Immature natural killer cell (primary cell): ENCODE data around the gene FAM135A. TPM values are rescaled to one million over a fixed set of nuclear protein-coding genes. Genes with fewer than 3 reads are reported as not detected.
"Not testable (repeated sequence)": the region's sequence is repeated elsewhere in the genome, so short reads cannot be mapped to it uniquely, and the experiment has no call there.

Experiments
- DNase-seq, 3 donors: peaks; one replicate each; pipeline ENCODE4 v3.0.0; 2022; ENCODE audit warnings: mixed read lengths in 1 of 3
- H3K27ac Mint-ChIP-seq, 6 donors: one replicate each; pipeline ENCODE4 v1.8.0; 2020; ENCODE audit warnings: mixed read lengths in 6 of 6, mild to moderate bottlenecking in 5 of 6, inconsistent platforms in 4 of 6, moderate library complexity in 3 of 6
- H3K27me3 Mint-ChIP-seq, 3 donors: one replicate each; pipeline ENCODE4 v1.8.0; 2020 to 2021; ENCODE audit warnings: low read depth in 3 of 3, mild to moderate bottlenecking in 3 of 3, mixed read lengths in 3 of 3, moderate library complexity in 3 of 3, inconsistent platforms in 1 of 3
- H3K36me3 Mint-ChIP-seq, 3 donors: one replicate each; pipeline ENCODE4 v1.8.0; 2020; ENCODE audit warnings: mixed read lengths in 3 of 3, inconsistent platforms in 2 of 3, mild to moderate bottlenecking in 2 of 3
- H3K4me1 Mint-ChIP-seq, 2 donors: one replicate each; pipeline ENCODE4 v1.8.0; 2020; ENCODE audit warnings: inconsistent platforms in 2 of 2, mild to moderate bottlenecking in 2 of 2, mixed read lengths in 2 of 2, moderate library complexity in 1 of 2
- H3K4me3 Mint-ChIP-seq, 5 donors: one replicate each; pipeline ENCODE4 v1.8.0; 2020; ENCODE audit warnings: mild to moderate bottlenecking in 5 of 5, mixed read lengths in 5 of 5, inconsistent platforms in 3 of 5, moderate library complexity in 3 of 5
- H3K9me3 Mint-ChIP-seq, 6 donors: one replicate each; pipeline ENCODE4 v1.8.0; 2020; ENCODE audit warnings: mild to moderate bottlenecking in 6 of 6, mixed read lengths in 6 of 6, inconsistent platforms in 4 of 6, moderate library complexity in 3 of 6
- polyA plus RNA-seq, 3 donors: library from polyadenylated mRNA; unstranded; fragments of 300-500 nt; fragmentation: Illumina TruSeq; gene quantifications; one replicate each; pipeline ENCODE4 v1.2.3, GENCODE V29; 2021

Gene FAM135A
- polyA plus RNA-seq, 3 donors from 2014 or later, result 2.1 to 2.5 TPM; not detected in 1

DNA sequence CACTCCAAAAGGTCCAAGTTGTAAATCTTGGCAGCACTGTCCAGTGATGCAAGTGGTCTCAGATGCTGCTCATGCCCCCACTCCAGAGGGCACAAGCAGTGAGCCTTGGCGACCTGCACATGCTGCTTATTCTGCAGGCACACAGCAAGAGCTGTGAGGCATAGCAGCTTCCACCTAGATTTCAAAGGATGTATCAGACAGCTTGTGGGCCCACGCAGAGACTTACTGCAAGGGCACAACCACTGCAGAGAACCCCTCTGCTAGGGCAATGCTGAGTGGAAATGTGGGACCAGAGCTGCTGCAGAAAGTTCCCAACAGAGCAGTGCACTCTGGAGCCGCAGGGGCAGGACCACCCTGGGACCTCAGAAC, 179.8 kb downstream of the FAM135A start:
- no peak overlapping the region for H3K27ac Mint-ChIP-seq
- H3K4me3 Mint-ChIP-seq, result no peak overlapping the region
- peaks cover 4 to 14% (median 11%) of the 10 kb centered on the region in 3 donors for H3K36me3 Mint-ChIP-seq
- no peak for DNase-seq
- H3K27me3 Mint-ChIP-seq, result no peaks in the 10 kb centered on the region
- H3K4me1 Mint-ChIP-seq, result no peaks in the 10 kb centered on the region
- H3K9me3 Mint-ChIP-seq, result no peaks in the 10 kb centered on the region

DNA sequence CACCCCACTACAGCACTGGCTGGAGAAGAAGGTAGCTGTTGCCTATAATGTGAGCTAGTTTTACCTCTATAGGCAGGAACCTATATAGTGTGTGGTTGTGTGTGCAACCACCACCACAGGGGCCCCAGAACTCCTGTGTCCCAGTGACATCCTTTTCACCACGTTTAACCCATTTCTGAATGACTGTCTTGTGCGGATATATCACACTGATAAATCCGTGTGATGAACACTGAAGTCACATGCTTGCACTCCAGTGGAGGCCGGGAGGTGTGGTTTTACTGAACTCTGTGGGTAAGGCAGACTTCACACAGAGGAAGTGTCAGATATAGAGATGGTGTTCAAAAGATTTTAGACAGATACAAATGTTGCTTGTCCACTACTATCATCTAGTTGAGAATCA, 185.9 kb downstream of the FAM135A start:
- Mint-ChIP-seq H3K36me3 (peaks cover 0 to 4% (median under 1%) of the 10 kb centered on the region in 3 donors), H3K4me1 (peaks cover 6 to 8% of the 10 kb centered on the region in 2 donors), H3K27me3 (peaks cover 0 to 2% (median 0%) of the 10 kb centered on the region in 3 donors), H3K27ac (no peak overlapping the region), H3K9me3 (no peaks in the 10 kb centered on the region), H3K4me3 (no peak overlapping the region)
- DNase-seq, result peak in 2 of 3 donors; percentile 9 to 13

DNA sequence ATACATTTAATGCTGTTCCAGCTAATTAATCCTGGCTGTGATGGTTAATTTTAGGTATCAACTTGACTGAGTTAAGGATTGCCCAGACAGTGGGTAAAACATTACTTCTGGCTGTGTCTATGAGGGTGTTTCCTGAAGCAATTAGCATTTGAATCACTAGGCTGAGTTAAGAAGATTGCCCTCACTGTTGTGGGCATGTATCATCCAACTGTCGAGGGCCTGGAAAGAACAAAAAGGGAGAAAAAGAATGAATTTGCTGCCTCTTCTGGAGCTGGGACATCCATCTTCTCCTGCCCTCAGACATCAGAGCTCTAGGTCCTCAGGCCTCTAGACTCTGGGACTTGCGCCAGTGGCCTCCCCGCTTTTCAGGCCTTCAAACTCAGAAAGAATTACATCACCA, 187.7 kb downstream of the FAM135A start:
- DNase-seq, result no peak
- Mint-ChIP-seq H3K4me3 (no peak overlapping the region), H3K27me3 (peaks cover 0 to 2% (median 0%) of the 10 kb centered on the region in 3 donors), H3K36me3 (peaks cover 0 to 7% (median 0%) of the 10 kb centered on the region in 3 donors), H3K27ac (no peak overlapping the region), H3K9me3 (no peaks in the 10 kb centered on the region), H3K4me1 (peaks cover 6 to 8% of the 10 kb centered on the region in 2 donors)

DNA sequence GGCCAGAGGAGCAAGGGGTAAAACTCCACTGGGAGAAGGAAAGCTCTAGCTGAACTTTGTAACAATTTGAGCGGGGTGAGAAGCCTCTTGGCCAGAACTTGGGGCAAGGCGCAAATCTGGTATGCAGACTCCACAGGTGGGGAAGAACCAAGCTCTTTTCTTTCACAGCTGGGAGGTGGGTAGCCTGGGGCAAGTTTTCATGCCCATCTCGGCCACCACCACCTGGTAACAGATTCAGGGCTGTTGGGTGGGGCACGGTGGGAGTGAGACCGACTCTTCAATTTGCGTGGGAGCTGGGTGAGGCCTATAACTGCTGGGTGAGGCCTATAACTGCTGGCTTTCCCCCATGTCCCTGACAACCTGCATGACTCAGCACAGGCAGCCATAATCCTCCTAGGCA, 190.9 kb downstream of the FAM135A start:
- Mint-ChIP-seq H3K9me3 (peaks cover 0 to 2% (median 0%) of the 10 kb centered on the region in 6 donors), H3K36me3 (peaks cover 0 to 3% (median 0%) of the 10 kb centered on the region in 3 donors), H3K4me1 (peaks cover 3 to 4% of the 10 kb centered on the region in 2 donors), H3K27me3 (peaks cover 0 to 4% (median 0%) of the 10 kb centered on the region in 3 donors), H3K4me3 (no peak overlapping the region), H3K27ac (no peak overlapping the region)
- DNase-seq, result no peak

DNA sequence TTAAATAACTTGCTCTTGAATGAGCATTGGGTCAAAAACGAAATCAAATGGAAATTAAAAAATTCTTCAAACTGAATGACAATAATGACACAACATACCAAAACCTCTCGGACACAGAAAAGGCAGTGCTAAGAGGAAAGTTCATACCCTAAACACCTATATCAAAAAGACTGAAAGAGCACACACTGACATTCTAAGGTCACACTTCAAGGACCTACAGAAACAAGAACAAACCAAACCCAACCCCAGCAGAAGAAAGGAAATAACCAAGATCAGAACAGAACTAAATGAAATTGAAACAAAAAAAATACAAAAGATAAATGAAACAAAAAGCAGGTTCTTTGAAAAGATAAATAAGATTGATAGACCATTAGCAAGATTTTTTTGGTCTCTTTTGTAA, 194.1 kb downstream of the FAM135A start:
- peaks cover 0 to 18% (median 2%) of the 10 kb centered on the region in 3 donors for H3K27me3 Mint-ChIP-seq
- H3K36me3 Mint-ChIP-seq, DNase-seq, H3K4me1 Mint-ChIP-seq, H3K9me3 Mint-ChIP-seq, H3K27ac Mint-ChIP-seq, H3K4me3 Mint-ChIP-seq: not testable (repeated sequence)

DNA sequence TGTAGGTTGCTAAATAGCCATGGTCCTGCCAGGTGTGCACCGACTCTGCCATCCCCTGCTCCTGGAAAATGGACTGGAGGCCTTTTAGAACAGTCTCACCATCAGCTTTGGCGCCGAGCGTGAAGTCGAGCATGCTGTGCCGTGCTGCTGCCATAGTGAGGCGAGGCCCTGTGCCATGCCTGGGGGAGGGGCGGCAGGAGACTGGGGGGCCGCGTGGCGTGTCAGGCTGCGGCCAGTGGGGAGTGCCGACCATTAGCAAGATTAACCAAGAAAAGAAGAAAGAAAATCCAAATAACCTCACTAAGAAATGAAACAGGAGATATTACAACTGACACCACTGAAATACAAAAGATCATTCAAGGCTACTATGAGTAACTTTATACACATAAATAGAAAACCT, 195.9 kb downstream of the FAM135A start:
- not testable (repeated sequence) for H3K27ac Mint-ChIP-seq, H3K36me3 Mint-ChIP-seq, DNase-seq, H3K4me1 Mint-ChIP-seq, H3K9me3 Mint-ChIP-seq, H3K4me3 Mint-ChIP-seq
- peaks cover 0 to 18% (median 2%) of the 10 kb centered on the region in 3 donors for H3K27me3 Mint-ChIP-seq

Other genes starting within 250 kb of the FAM135A start
- not detected for gene COL9A1, start 110.4 kb upstream of the FAM135A start, polyA plus RNA-seq
- 1 to 10 TPM in 2 of 3 donors, under 1 TPM in 1; 0.92 to 7.6 (median 6.6) TPM for gene SDHAF4, start 153.4 kb downstream of the FAM135A start, polyA plus RNA-seq